Gastroesophageal sphincter (tissue), 4 donors: ENCODE data around the gene FBXW10B. TPM values are rescaled to one million over a fixed set of nuclear protein-coding genes. Genes with fewer than 3 reads are reported as not detected.
"Not testable (repeated sequence)": the region's sequence is repeated elsewhere in the genome, so short reads cannot be mapped to it uniquely, and the experiment has no call there.

Source experiments
- ATAC-seq: fragments of 150-250 bp; one replicate; pipeline ENCODE4 v1.9.1; 2016; ENCODE audit warnings: mild to moderate bottlenecking, moderate library complexity
- H3K27ac ChIP-seq, 4 donors: fragments of 200-600 bp; sonication (generic) in 3 of 4; 1 replicate in 3 of 4; 2 replicates in 1 of 4; pipeline ENCODE4 v1.5.1; 2016 to 2019
- H3K27me3 ChIP-seq: fragments of 200-600 bp; sonication (generic); one replicate; pipeline ENCODE4 v1.5.1; 2019
- H3K36me3 ChIP-seq, 2 donors: fragments of 200-600 bp; sonication (generic); one replicate each; pipeline ENCODE4 v1.5.1; 2019; ENCODE audit warnings: control low read depth in 1 of 2
- H3K4me1 ChIP-seq, 3 donors: fragments of 200-600 bp; sonication (generic); 1 replicate in 2 of 3; 2 replicates in 1 of 3; pipeline ENCODE4 v1.5.1; 2016 to 2019; ENCODE audit warnings: control low read depth in 2 of 3
- H3K4me3 ChIP-seq, 2 donors: fragments of 200-600 bp; sonication (generic); one replicate each; pipeline ENCODE4 v1.5.1; 2019; ENCODE audit warnings: mild to moderate bottlenecking in 1 of 2, moderate library complexity in 1 of 2
- H3K9me3 ChIP-seq, 3 donors: fragments of 200-600 bp; sonication (generic); one replicate each; pipeline ENCODE4 v1.5.1; 2017 to 2019; ENCODE audit warnings: control low read depth in 2 of 3
- EP300 ChIP-seq: sonication (generic); formaldehyde crosslinking; IDR thresholded peaks from one replicate; pipeline ENCODE4 v1.6.1; 2017; ENCODE audit warnings: antibody characterized with exemption, mild to moderate bottlenecking
- POLR2A ChIP-seq, 2 donors: fragments of 450-650 bp; IDR thresholded peaks; one replicate each; pipeline ENCODE4 v1.6.1; 2017; ENCODE audit warnings: antibody characterized with exemption in 2 of 2, mild to moderate bottlenecking in 2 of 2, moderate library complexity in 1 of 2
- POLR2AphosphoS5 ChIP-seq: sonication (generic); formaldehyde crosslinking; IDR thresholded peaks from one replicate; pipeline ENCODE4 v1.6.1; 2017; ENCODE audit warnings: antibody characterized with exemption
- WGBS, 2 donors: methylation state at CpG; one replicate each; pipeline ENCODE4 v1.1.5; 2018; ENCODE audit warnings: low coverage in 1 of 2; 5-methylcytosine and 5-hydroxymethylcytosine counted together
- total RNA-seq, 4 donors: library from RNA; depleted of rRNA; stranded (reverse); fragments of >200 nt; gene quantifications; one replicate each; pipeline ENCODE4 v1.1.0, GENCODE V29; 2016
- TF ChIP-seq, protein P1 (sequence below), 4 experiments: fragments of 200-600 bp in 2 of 4; fragments of 450-650 bp in 2 of 4; sonication (generic) in 1 of 4; IDR thresholded peaks; one replicate each; pipeline ENCODE4 v1.5.1; 2017 to 2019; ENCODE audit warnings: antibody characterized with exemption in 4 of 4, mild to moderate bottlenecking in 2 of 4, moderate library complexity in 2 of 4

FBXW10B gene
- total RNA-seq, 4 donors from 2014 or later: 0.40 to 0.81 (median 0.66) TPM

GRCh38 chr17:15659663-15660062, 40.2 kb upstream of the FBXW10B start:
- TF ChIP-seq EP300 (no peak), POLR2AphosphoS5 (no peak), POLR2A (IDR thresholded peaks at IDR 0.05) (no peak)
- TF ChIP-seq, protein P1, sequence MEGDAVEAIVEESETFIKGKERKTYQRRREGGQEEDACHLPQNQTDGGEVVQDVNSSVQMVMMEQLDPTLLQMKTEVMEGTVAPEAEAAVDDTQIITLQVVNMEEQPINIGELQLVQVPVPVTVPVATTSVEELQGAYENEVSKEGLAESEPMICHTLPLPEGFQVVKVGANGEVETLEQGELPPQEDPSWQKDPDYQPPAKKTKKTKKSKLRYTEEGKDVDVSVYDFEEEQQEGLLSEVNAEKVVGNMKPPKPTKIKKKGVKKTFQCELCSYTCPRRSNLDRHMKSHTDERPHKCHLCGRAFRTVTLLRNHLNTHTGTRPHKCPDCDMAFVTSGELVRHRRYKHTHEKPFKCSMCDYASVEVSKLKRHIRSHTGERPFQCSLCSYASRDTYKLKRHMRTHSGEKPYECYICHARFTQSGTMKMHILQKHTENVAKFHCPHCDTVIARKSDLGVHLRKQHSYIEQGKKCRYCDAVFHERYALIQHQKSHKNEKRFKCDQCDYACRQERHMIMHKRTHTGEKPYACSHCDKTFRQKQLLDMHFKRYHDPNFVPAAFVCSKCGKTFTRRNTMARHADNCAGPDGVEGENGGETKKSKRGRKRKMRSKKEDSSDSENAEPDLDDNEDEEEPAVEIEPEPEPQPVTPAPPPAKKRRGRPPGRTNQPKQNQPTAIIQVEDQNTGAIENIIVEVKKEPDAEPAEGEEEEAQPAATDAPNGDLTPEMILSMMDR (IDR thresholded peaks at IDR 0.05): no peak
- 71 to 79% methylated on average over 1 to 3 of the region's 4 CpGs for WGBS, 2 donors
- no peak overlapping the region for H3K4me3 ChIP-seq
- H3K4me1 ChIP-seq: no peaks in the 10 kb centered on the region
- H3K27me3 ChIP-seq: no peaks in the 10 kb centered on the region
- H3K36me3 ChIP-seq: peaks cover 0 to 5% of the 10 kb centered on the region in 2 donors
- no peak for ATAC-seq
- H3K9me3 ChIP-seq: no peaks in the 10 kb centered on the region
- no peak overlapping the region for H3K27ac ChIP-seq

- Histone ChIP-seq H3K36me3 (peaks cover 0 to under 1% of the 10 kb centered on the region in 2 donors), H3K27ac (no peak overlapping the region), H3K27me3 (no peaks in the 10 kb centered on the region), H3K4me3 (no peak overlapping the region), H3K9me3 (no peaks in the 10 kb centered on the region), H3K4me1 (no peaks in the 10 kb centered on the region)
- 77 to 96% methylated on average over 2 to 3 of the region's 6 CpGs for WGBS, 2 donors
- no peak for TF ChIP-seq POLR2A (IDR thresholded peaks at IDR 0.05)
- TF ChIP-seq, protein P1 (IDR thresholded peaks at IDR 0.05): no peak
- no peak for TF ChIP-seq POLR2AphosphoS5
- no peak for TF ChIP-seq EP300
- no peak for ATAC-seq
These were observed 39.7 kb upstream of the FBXW10B start for GRCh38 chr17:15659236-15659635.

DNA sequence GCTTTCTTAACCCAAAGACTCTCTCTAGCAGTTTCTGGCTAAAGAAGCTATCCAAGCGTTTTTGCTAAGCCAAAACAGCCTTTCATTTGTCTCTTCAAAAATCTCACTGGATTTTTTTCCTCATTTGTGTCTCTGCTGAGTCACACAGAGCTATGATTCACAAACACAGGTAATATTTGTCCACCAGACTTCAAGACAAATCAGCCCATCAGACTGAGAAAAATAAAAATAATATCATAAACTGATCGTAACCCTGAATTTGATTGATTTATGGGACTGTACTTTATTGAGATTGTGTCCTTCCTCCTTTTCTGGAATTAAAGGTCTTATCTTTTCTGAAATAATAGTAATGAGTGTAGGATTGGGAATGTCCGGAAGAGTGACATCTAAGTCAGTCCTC, 38.8 kb upstream of the FBXW10B start:
- Histone ChIP-seq H3K27me3 (no peaks in the 10 kb centered on the region), H3K4me3 (no peak overlapping the region), H3K4me1 (no peaks in the 10 kb centered on the region), H3K36me3 (no peaks in the 10 kb centered on the region), H3K27ac (no peak overlapping the region), H3K9me3 (no peaks in the 10 kb centered on the region)
- no peak for TF ChIP-seq POLR2A (IDR thresholded peaks at IDR 0.05)
- TF ChIP-seq EP300: no peak
- TF ChIP-seq, protein P1 (IDR thresholded peaks at IDR 0.05): no peak
- TF ChIP-seq POLR2AphosphoS5: no peak
- 88 to 89% methylated on average over 3 of the region's 3 CpGs for WGBS, 2 donors
- no peak for ATAC-seq

DNA sequence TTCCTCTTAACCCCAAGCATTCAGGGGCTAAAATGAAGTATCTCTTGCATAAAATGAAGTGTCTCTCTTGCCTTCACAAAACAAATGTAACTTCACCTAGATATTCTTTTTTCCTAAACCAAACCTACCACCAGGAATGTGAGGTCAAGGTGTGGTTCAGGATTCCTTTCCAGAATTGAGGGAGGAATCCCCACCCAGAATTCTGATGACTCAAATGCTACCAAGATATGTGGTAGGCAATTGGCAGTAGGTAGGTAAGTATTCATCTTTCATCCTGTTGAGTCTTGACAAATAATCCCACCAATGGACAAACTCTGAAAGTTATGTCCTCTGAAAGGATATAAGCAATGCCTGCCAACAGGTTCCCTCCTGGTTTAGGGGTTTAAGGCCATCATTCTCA, 38.4 kb upstream of the FBXW10B start:
- Histone ChIP-seq H3K36me3 (no peaks in the 10 kb centered on the region), H3K27me3 (no peaks in the 10 kb centered on the region), H3K27ac (no peak overlapping the region), H3K4me3 (no peak overlapping the region), H3K4me1 (no peaks in the 10 kb centered on the region), H3K9me3 (no peaks in the 10 kb centered on the region)
- TF ChIP-seq, protein P1 (IDR thresholded peaks at IDR 0.05): no peak
- TF ChIP-seq POLR2AphosphoS5 (no peak), EP300 (no peak), POLR2A (IDR thresholded peaks at IDR 0.05) (no peak)
- ATAC-seq: no peak

DNA sequence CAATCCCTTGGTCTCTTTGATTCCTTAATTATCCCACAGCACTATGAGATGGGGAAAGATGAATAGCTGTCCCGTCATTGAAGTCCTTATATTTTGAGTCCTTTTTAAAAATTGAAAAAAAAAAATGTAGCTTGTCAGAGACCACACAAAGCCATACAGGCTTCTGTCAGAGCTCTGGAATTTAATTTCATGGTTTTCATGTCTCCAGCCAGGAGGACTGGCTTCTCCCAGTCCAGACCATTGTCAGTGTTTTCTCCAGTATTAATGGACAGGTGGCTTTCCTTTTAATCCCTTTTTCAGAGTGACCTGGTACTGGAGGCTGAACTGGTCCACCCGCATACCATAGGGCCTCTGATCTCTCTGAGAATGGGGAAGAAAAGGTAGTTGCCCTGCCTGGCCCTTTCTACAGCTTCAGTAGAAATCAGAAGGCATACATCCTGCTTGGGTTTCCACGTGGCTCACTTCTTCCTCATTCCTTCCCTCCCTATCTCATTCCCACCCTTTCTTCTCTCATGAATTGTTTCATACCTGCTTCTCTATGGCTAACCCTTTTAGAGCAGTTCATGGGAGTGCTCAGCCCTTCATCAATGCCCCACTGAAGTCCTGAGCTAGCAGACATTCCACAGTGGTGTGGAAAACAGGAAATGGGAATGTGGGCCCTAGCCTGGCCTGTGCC, 35.5 kb upstream of the FBXW10B start:
- TF ChIP-seq, protein P1 (IDR thresholded peaks at IDR 0.05): no peak
- no peak for TF ChIP-seq POLR2A (IDR thresholded peaks at IDR 0.05)
- no peak for TF ChIP-seq POLR2AphosphoS5
- TF ChIP-seq EP300: no peak
- H3K27me3 ChIP-seq: no peaks in the 10 kb centered on the region
- H3K4me3 ChIP-seq: no peak overlapping the region
- peaks cover 0 to 25% (median 6%) of the 10 kb centered on the region in 3 donors for H3K4me1 ChIP-seq
- 39 to 76% methylated on average over 2 to 3 of the region's 3 CpGs for WGBS, 2 donors
- H3K9me3 ChIP-seq: no peaks in the 10 kb centered on the region
- no peak for ATAC-seq
- no peak overlapping the region for H3K27ac ChIP-seq
- H3K36me3 ChIP-seq: no peaks in the 10 kb centered on the region

GRCh38 chr17:15654401-15654800, 34.9 kb upstream of the FBXW10B start:
- not testable (repeated sequence) for ATAC-seq, H3K4me3 ChIP-seq, H3K27ac ChIP-seq, H3K9me3 ChIP-seq, H3K36me3 ChIP-seq, H3K27me3 ChIP-seq
- peaks cover 0 to 32% (median 7%) of the 10 kb centered on the region in 3 donors for H3K4me1 ChIP-seq
- 74 to 78% methylated on average over 3 of the region's 3 CpGs for WGBS, 2 donors
